Activated T-cell treated with anti-CD3 and anti-CD28 coated beads, Interleukin-2, amount 50 U/mL, for 1 hour (primary cell): ENCODE data around the gene SEZ6.

Experiments used
- DNase-seq: peaks from one replicate; pipeline ENCODE4 v3.0.0-alpha.2; 2020

The SEZ6 gene, protein sequence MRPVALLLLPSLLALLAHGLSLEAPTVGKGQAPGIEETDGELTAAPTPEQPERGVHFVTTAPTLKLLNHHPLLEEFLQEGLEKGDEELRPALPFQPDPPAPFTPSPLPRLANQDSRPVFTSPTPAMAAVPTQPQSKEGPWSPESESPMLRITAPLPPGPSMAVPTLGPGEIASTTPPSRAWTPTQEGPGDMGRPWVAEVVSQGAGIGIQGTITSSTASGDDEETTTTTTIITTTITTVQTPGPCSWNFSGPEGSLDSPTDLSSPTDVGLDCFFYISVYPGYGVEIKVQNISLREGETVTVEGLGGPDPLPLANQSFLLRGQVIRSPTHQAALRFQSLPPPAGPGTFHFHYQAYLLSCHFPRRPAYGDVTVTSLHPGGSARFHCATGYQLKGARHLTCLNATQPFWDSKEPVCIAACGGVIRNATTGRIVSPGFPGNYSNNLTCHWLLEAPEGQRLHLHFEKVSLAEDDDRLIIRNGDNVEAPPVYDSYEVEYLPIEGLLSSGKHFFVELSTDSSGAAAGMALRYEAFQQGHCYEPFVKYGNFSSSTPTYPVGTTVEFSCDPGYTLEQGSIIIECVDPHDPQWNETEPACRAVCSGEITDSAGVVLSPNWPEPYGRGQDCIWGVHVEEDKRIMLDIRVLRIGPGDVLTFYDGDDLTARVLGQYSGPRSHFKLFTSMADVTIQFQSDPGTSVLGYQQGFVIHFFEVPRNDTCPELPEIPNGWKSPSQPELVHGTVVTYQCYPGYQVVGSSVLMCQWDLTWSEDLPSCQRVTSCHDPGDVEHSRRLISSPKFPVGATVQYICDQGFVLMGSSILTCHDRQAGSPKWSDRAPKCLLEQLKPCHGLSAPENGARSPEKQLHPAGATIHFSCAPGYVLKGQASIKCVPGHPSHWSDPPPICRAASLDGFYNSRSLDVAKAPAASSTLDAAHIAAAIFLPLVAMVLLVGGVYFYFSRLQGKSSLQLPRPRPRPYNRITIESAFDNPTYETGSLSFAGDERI

DNA sequence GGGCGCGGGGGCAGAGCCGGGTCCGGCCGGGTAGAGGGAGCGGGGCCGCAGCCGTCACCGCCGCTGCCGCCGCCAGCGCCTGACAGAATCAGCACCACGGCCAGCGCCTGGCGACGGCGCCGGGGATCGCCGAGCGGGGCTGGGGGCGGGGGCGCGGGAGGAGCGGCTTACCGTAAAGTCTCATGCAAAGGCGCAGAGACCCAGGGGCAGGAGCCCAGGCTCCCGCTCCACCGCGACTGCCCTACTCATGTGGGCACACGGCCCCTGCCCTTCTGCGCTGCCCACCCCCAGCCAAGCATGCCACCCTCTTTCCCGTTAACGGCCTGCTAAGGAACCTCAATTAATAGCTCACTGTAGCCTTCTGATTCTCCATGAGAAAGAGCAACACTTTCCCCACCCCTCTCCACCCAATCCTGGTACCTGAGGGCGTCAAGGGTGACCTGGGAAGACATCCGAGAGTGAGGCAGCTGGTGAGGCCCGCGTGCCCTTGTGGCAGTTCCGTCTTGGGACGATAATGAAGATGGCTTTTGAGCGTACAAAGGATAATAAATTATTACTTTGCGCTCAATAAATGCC is at the start of gene SEZ6:
Gene SEZ6 (minus strand): TSS at position 98 of the 576 bp plus-strand sequence. CDS start 164 bp downstream, outside the sequence.
- DNase-seq, result peak; percentile 69

DNA sequence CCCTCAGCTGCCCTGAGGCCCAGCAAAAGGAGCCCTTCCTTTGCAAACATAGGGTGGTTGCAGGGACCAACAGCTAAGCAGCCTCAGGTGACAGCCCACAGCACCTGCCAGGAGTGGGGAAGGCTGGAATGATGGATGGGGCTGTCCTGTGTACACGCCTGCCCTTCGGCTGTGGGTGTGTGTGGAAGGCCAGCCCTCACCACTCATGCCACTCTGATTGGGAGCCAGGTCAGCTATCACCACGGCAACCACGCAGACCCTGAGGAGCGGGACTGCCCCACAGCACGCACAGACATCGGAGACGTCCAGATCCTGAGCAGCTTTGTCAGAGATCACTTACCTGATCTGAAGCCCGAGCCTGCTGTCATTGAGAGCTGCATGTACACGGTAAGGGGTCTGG is 49.0 kb upstream of the SEZ6 start:
- no peak for DNase-seq

DNA sequence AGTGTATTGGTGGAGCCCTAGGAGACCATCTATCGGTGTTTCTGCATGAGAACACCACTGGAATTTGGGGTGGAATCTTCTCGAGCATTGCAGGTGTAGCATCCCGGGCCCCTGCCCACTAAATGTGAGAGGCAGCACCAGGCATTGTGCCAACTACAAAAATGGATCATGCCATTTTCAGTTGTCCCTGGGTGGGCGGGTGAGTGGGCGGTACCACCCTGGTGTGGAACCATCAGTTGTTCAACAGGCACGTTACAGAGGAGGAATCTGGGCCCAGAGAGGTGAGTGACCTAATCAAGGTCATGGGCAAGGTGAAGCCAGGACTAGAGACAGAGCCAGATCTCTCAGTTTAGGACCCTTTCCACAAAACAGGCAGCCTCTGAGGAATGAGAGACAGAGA is 45.9 kb upstream of the SEZ6 start:
- DNase-seq, result no peak

DNA sequence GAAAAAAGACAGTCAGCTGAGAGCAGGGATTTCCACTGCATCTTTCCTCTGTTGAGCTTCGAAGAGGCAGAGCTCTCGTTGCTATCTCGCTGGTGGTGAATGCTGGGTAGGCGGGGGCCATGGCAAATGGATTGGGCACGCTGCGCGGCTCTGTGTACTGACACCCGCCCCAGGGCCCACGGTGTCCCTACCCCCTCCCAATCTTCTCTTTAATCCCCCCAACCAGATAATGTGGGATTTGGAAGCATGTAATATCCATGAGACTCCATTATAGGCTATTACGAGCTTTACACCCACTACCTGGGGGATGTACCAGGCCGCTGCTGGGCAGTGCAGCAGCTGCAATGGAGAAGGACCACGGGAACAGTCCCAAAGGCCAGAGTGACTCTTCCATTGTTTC is 45.4 kb upstream of the SEZ6 start:
- DNase-seq, result no peak

DNA sequence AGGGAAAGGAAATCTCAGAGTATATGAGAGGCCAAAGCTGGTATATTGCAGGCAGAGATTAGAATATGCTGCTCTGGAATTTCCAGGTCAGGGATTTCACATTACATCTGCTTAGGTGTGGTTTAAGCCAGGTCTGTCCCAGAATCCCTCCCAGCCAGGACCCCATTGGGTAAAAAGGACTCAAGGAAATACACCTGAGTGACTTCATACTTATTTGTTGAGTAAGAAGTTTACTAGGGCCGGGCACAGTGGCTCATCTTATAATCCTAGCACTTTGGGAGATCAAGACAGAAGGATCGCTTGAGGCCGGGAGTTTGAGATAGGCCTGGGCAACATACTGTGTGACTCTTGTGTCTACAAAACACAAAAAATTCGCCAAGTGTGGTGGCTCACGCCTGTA is 44.3 kb upstream of the SEZ6 start:
- DNase-seq, result no peak

DNA sequence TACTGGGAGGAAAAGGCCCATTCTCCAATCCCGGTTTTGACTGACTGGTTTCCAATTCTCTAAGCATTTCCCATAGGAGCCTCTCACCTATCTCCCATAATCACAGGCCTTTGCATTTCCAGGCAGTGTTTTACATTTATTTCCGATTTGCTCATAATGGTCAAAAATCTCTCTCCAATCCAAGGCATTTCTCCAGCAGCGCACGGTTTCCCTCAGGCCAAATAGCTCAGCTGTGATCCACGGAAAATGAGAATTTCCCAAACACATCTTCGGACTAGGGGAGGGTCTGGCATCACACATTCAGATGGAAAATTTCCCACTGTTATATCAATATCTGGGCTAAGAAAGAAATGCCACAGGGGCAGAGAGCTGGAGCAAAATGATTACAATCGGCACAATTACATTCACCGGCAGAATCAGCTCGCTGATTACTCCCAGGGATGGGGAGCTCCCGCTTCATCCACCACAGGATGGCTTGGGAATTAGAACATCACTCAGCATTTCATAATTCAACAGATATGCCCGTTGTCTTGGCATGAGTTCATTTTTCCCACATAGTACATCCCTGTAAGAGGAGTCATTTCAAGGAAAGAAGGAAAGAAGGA is 43.8 kb upstream of the SEZ6 start:
- no peak for DNase-seq

DNA sequence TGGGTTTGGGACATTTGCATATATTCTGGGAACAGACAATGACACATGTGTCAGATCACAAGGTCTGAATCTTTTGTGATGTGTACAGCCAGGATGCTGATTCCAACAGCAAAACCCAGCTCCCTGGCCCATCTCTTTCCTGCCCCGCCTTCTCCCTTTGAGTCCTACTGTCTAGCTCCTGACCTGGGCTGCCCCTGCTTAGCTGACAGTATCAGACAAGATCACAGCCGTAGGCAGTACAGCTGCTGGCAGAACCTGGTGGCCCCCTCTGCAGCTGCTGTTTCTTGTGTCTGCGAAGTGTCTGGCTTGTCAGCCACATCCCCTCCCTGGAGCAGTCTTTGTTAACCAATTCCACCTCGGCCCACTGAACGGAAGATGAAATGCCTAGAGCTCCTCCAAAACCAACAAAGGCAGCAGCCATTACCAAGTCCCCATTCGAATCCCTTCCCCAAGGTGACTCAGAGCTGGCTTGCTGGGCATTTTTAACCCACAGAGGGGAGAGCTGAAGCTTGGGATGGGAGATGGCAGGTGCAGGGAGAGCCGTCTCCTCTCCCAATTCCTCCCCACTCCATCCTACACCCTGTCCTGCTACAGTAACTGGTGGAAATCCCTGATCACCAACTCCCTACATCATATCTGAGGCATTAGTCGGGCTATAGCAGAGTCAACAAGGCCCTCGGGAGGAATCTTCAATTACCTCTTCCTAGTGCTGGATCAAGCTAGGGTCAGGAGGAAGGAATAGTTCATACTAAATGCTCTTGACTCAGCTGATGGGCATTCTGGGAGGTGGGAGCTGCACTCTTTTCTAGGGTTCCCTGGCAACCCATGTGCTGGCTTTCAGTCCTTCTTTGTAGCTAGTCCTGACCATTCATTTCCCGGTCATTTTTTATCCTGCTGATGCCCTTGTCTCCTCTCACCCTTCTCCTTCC is 42.9 kb upstream of the SEZ6 start:
- DNase-seq, result no peak

DNA sequence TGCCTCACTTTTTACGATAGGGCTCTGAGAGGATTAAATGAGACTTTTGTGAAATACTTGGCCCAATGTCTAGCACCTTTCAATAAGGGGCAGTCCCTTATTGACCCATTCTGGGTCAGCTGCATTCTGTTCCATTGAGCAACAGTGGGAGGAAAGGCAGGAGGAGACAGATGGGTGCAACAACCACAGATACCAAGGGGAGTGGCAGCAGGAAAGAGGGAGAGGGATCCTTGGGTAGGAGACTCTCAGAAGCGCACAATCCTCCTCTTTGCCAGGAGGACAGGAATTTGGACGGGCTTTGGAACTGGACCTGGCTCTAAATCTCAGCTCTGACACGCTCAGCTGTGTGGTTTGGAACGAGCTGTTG is 40.6 kb upstream of the SEZ6 start:
- DNase-seq, result no peak

DNA sequence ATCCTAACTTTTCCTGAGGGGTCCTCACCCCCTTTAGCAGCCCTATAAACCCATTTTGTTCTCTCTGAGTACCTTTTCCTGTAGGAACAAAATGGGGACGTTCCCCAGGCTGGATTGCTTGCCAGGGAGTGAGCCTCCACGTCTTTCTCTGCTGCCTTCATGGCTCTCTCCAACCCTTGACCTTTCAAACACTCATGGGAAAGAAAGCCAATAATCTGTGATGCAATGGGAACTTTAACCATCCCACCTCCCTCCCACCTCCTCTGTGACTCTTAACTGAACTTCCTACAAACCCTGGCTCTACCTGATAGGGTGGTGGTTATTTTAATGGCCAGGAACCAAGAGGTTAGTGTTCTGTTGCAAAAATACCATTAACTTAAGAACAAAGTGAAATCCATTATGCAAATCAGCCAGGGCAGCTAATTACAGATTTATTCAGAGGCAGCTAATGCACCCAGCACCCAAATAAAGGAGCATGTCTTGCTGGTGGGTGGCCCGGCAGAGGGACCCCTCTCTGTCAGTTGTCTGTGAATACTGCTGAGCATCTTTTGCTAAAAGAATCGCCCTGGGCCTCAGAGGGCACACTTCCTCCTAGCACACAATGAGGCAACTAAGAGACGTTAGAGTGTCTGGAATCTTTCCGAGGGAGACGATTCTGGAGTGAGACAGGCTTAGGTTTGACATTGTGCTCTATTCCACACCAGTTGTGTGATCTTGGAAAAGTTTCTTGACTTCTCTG is 40.1 kb upstream of the SEZ6 start:
- no peak for DNase-seq

DNA sequence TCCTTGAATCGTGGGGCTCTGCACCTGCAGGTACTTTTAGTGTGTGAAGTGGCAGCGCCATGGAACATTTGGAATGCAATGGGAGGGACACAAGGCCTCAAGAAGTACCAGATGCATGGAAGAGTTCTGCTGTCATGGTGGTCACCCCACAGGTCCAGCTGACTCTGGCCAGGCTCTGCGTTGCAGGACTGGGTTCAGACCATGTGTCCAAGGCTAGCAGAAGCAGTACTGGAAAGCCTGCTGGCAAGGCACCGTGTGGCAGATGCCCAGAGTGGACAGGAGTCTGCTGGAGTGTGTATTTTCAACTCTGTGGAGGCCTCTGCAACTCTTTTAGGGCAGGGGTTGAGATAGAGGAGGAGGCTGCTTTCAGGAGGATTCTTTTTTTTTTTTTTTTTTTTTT is 39.2 kb upstream of the SEZ6 start:
- no peak for DNase-seq

DNA sequence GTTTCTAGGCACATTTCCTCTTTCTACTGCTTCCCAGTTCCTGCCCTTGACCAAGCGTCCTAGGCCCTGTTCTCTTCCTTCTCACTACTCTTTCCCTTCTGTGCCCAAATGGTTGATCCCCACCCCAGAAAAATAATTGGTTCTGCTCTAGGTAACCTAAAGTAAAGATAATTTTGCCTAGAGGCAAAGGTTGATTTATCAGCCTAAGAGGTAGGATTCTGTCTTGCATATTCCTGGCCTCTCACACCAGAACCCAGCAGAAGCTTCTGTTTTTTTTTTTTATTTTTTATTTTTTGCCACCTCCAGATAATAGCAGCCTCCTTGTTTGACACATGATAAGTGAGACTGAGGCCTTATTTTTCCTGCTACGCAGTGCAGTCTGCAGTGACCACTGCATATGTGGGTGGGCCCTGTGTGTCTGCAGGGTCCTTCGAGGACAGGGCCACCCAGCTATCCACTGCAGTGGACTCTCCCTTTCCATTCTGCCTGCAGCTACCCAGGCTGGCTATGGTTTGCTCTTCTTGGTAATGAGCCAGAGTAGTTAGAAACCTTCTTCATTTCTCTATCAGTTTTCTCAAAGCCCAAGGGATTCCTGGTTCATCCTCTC is 37.8 kb upstream of the SEZ6 start:
- DNase-seq, result no peak

DNA sequence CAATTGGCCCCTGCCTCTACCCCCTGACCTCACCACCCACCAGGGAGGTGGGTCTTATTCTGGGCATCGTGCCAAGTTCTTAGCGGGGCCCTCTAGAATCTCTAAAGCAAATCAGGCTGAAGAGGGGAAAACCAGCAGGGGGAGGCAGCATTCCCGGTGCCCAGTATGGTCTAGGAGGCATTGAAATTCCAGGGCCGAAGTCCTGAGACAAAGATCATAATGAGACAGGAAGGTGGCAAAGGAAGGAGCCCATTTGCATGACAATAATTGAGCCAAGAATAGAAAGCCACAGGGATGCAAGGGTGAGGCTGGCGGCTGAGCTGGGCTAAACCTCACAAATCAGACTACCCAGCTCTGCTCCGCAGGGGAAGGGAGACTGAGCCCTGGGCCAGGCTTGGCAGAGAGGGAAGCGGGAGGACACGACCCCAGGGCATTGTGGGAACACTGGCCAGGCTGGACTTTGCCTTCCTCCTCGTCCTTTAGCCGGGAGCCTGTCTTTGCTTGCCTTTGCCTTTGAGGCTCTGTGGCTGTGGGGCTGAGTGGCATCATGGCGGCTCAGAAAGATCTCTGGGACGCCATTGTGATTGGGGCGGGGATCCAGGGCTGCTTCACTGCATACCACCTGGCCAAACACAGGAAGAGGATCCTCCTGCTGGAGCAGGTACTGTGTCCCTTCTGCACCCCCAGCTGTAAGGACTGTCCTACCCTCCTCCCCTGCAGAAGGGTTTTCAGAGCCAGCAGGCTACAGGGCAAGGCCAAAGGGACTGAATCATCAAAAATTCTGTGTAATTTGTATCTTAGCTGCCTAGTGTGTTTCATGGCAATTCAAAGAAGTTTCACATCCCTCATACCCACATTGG is 37.1 kb upstream of the SEZ6 start, which contains the start of gene PIPOX:
Gene PIPOX (plus strand): TSS at position 463 of the 860 bp plus-strand sequence. CDS start 85 bp downstream, at position 548.
- DNase-seq, result no peak

DNA sequence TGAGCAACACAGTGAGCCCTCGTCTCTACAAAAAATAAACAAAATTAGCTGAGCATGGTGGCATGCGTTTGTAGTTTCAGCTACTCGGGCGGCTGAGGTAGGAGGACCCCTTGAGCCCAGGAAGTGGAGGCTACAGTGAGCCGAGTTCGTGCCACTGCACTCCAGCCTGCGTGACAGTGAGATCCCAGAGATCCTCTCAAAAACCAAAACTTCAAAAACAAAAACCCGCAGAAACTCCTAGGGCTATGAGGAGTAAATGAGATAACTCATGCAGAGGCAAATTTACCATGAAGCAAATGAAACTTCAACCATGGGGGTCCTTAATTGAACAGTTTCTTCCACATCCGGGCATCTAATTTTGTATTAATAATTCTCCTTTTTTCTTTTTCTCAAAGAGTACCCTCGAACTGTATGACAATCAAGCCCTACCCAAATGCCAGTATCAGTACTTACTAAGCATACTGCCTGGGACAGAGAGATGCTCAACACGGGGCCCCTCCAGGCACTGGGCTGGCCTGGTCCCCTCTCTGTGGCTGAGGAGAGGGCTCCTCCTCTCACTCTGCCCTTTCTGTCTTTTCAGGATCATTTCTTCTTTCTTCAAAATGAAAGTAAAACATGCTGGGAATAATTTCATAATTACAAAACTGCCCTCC is 36.3 kb upstream of the SEZ6 start:
- DNase-seq, result no peak

DNA sequence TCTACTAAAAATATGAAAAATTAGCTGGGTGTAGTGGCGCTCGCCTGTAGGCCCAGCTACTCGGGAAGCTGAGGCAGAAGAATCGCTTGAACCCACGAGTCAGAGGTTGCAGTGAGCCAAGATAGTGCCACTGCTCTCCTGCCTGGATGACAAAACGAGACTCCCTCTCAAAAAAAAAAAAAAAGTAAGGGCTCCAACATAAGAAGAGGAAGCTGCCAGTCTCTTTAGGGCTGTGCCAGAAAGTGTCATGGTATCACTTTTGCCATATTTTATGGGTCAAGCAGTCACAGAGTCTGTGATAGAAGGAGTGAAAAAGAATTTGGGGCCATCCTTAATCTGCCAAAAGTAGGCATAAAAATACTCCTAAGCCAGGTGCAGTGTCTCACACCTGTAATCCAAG is 35.7 kb upstream of the SEZ6 start:
- DNase-seq, result no peak

DNA sequence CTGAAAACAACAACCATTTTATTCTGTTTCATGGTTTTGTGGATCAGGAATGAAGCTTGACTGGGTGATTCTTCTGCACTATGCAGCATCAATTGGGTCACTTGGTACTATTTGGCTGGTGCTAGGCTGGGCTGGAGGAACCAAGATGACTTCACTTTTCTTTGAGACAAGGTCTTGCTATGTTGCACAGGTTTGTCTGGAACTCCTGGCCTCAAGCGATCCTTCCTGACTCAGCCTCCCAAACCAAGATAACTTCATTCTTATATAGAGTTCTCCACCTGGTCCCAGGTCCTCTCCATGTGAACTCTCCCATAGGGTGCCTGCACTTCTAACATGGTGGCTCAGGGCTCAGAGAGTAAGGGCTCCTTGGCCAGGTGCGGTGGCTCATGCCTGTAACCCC is 35.3 kb upstream of the SEZ6 start:
- no peak for DNase-seq

DNA sequence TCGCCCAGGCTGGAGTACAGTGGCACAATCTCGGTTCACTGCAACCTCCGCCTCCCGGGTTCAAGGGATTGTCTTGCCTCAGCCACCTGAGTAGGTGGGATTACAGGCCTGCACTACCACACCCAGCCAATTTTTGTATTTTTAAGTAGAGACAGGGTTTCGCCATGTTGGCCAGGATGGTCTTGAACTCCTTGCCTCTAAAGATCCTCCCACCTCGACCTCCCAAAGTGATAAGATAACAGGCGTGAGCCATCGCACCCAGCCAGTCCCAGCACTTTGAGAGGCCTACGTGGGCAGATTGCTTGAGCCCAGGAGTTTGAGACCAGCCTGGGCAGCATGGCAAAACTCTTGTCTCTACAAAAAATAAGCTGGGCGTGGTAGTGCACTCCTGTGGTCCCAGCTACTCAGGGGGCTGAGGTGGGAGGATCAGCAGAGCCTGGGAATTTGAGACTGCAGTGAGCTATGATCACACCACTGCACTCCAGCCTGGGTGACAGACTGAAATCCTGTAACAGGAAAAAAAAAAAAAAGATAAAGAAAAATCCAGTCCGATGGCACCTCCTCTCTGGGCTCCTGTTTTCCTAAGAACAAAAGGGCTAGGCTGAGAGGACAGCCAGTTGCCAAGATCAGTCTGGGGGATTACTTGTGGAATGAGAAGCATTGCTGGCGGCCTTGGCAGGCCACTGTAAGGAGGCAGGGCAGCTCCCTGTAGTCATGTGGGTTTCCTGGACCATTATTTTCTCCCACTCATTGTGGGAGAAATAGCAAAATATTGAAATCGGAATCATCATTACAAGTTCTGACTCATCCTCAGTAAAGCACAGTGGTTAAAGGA is 34.1 kb upstream of the SEZ6 start:
- DNase-seq, result no peak

DNA sequence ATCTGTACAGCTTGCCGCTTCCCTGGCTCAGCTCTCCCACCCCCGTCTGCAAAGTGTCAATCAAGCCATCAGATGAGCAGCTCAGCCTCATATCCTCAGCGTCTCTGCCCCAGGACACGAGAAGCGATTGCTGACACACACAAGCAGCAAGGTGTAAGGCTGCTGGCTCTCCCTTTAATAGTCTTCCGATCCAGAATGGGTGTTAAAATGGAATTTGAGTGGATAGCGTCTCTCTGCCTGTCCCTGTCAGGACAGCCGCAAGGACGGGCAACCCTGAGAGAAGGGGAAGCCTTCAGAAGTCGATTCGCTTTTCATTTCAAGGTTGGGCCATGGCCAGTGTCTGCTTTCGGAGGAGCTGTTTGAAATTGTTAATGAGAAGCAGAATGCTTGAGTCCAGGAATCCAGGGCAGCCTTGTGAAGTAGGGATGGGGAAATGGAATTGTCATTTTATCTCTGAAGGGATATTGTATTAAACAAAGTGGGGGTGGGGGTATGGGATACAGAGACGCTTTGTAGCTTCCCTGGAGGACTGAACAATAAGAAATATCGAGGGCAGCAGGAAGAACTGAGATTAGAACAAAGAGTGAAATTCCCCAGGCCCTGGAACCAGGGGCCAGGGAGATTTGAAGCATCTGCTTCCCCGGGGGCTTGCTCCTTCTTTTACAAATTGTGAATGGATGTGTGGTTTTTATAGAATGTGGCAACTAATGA is 32.4 kb upstream of the SEZ6 start:
- no peak for DNase-seq

DNA sequence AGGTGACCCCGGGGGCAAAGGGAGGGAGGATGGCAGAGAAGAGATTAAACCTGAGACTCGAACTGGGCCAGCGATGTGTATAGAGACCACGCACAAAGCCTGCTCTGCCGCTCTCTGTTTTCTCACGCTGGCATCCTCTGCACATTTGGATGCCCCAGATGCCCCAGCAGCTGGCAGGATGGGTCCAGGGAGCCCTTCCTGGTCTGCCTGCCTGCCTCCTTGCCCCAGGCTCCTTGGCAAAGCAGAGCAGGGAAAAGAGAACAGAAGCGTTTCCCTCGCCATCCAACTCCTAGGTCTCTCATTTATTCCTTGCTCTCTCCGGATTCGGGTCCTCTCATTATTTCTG is 31.9 kb upstream of the SEZ6 start:
- no peak for DNase-seq
